Endothelial cell of umbilical vein (primary cell): ENCODE data around the gene IFNA10. TPM values are rescaled to one million over a fixed set of nuclear protein-coding genes. Genes with fewer than 3 reads are reported as not detected.
"Not testable (repeated sequence)": the region's sequence is repeated elsewhere in the genome, so short reads cannot be mapped to it uniquely, and the experiment has no call there.

Source experiments
- BruUV-seq: library from RNA; stranded (reverse); fragments of 400-500 nt; replicated peaks from 2 replicates; lab custom pipeline; 2021; lab: Mats Ljungman, UMichigan
- CTCF ChIA-PET: fragments of 300-600, 350-600 bp; sonication (Branson Sonifier 250); formaldehyde crosslinking; loops from one replicate; lab custom pipeline; 2021; ENCODE audit warnings: antibody characterized with exemption, inconsistent platforms; lab: Charles Lee
- POLR2A ChIA-PET: fragments of 300-600, 350-600 bp; sonication (Branson Sonifier 250); formaldehyde crosslinking; loops from one replicate; lab custom pipeline; 2021; ENCODE audit warnings: antibody characterized with exemption, inconsistent platforms; lab: Charles Lee
- DNase-seq: peaks from one replicate; pipeline ENCODE4 v3.0.0-alpha.2; 2011; ENCODE audit warnings: low read depth, low spot score
- FAIRE-seq: peaks from 2 replicates; lab custom pipeline; 2011; peaks lifted over from hg19 to GRCh38; lab: Jason Lieb, UNC
- H2AFZ ChIP-seq: 2 replicates; pipeline ENCODE4 v1.6.0; 2012; ENCODE audit warnings: low read depth, low read length, control low read depth, inconsistent platforms
- H3K27ac ChIP-seq: 2 replicates; pipeline ENCODE4 v1.5.1; 2011; ENCODE audit warnings: low read depth, mild to moderate bottlenecking, control low read depth, low read length, moderate library complexity; ENCODE audit not compliant: insufficient read depth
- H3K27me3 ChIP-seq, 2 experiments: 2 replicates each; pipeline versions ENCODE4 v1.6.0 to v1.6.1; 2011; ENCODE audit warnings: low read length in 2 of 2, mixed read lengths in 1 of 2; ENCODE audit not compliant: control insufficient read depth in 2 of 2, insufficient read depth in 2 of 2
- H3K36me3 ChIP-seq, 2 experiments: 2 replicates in 1 of 2; 3 replicates in 1 of 2; pipeline ENCODE4 v1.5.1; 2011; ENCODE audit warnings: low read length in 2 of 2, mild to moderate bottlenecking in 1 of 2, moderate library complexity in 1 of 2; ENCODE audit not compliant: control insufficient read depth in 2 of 2, insufficient read depth in 2 of 2; ENCODE audit errors: extremely low read depth in 1 of 2
- H3K4me1 ChIP-seq: 3 replicates; pipeline ENCODE4 v1.5.1; 2011; ENCODE audit warnings: mild to moderate bottlenecking, low read length; ENCODE audit not compliant: control insufficient read depth, insufficient read depth; ENCODE audit errors: extremely low read depth
- H3K4me2 ChIP-seq: 2 replicates; pipeline ENCODE4 v1.6.1; 2011; ENCODE audit warnings: low read length, control low read depth, mixed read lengths; ENCODE audit not compliant: insufficient read depth
- H3K4me3 ChIP-seq, 3 experiments: fragments of 200-600 bp in 1 of 3; sonication (generic), shearing (Covaris generic) in 1 of 3; replicated peaks in 1 of 3; 2 replicates each; pipeline ENCODE4 v1.5.1; 2011 to 2016; ENCODE audit warnings: control low read depth in 3 of 3, low read length in 3 of 3, mild to moderate bottlenecking in 2 of 3, inconsistent platforms in 1 of 3, low read depth in 1 of 3, moderate library complexity in 1 of 3; ENCODE audit not compliant: insufficient read depth in 1 of 3
- H3K79me2 ChIP-seq: 2 replicates; pipeline ENCODE4 v1.6.0; 2012; ENCODE audit warnings: low read length, inconsistent platforms; ENCODE audit not compliant: control insufficient read depth, insufficient read depth
- H3K9ac ChIP-seq: replicated peaks from 2 replicates; pipeline ENCODE3; 2011; ENCODE audit warnings: low read length, control low read depth; ENCODE audit not compliant: insufficient read depth; ENCODE audit errors: extremely low read depth
- H3K9me1 ChIP-seq: replicated peaks from 3 replicates; pipeline ENCODE4 v1.6.0; 2011; ENCODE audit warnings: mild to moderate bottlenecking, low read length; ENCODE audit not compliant: control insufficient read depth, insufficient read depth; ENCODE audit errors: extremely low read depth
- H3K9me3 ChIP-seq: replicated peaks from 2 replicates; pipeline ENCODE4 v1.5.1; 2012; ENCODE audit warnings: low read length, inconsistent platforms; ENCODE audit not compliant: control insufficient read depth, insufficient read depth
- H4K20me1 ChIP-seq: replicated peaks from 2 replicates; pipeline ENCODE3; 2011; ENCODE audit warnings: mild to moderate bottlenecking, low read length; ENCODE audit not compliant: control insufficient read depth, insufficient read depth; ENCODE audit errors: extremely low read depth
- EZH2 ChIP-seq: IDR thresholded peaks from 2 replicates; pipeline ENCODE4 v1.6.1; 2012; ENCODE audit warnings: borderline replicate concordance, low read depth, mild to moderate bottlenecking, moderate library complexity, low read length, inconsistent platforms; ENCODE audit not compliant: severe bottlenecking
- FOS ChIP-seq: IDR thresholded peaks from 2 replicates; pipeline ENCODE4 v1.6.1; 2011; ENCODE audit warnings: mild to moderate bottlenecking, low read length, moderate library complexity, borderline replicate concordance; ENCODE audit not compliant: insufficient read depth
- GATA2 ChIP-seq: IDR thresholded peaks from 2 replicates; pipeline ENCODE4 v1.7.0; 2011; ENCODE audit warnings: low read depth, mild to moderate bottlenecking, moderate library complexity, mixed read lengths, low read length; ENCODE audit not compliant: insufficient read length, insufficient read depth
- JUN ChIP-seq: IDR thresholded peaks from 2 replicates; pipeline ENCODE4 v1.6.1; 2011; ENCODE audit warnings: borderline replicate concordance, low read depth; ENCODE audit not compliant: insufficient read length, insufficient read depth
- MYC ChIP-seq: IDR thresholded peaks from one replicate; pipeline ENCODE4 v1.6.1; 2011; ENCODE audit warnings: mild to moderate bottlenecking, low read depth, low read length
- POLR2A ChIP-seq: IDR thresholded peaks from 2 replicates; pipeline ENCODE4 v1.6.1; 2012; ENCODE audit warnings: low read depth, mild to moderate bottlenecking, control low read depth, low read length
- POLR2AphosphoS5 ChIP-seq: IDR thresholded peaks from 2 replicates; pipeline ENCODE4 v1.6.1; 2012; ENCODE audit warnings: low read depth, mild to moderate bottlenecking, control low read depth, low read length, moderate library complexity; ENCODE audit not compliant: insufficient read depth
- dilution Hi-C: fragments of 300-500 bp; cut with MboI; formaldehyde crosslinking; loops from one replicate; pipeline ENCODE4 v1.15.0; 2019; ENCODE audit warnings: low sequenced_read_pairs; ENCODE audit not compliant: extremely low pct_ligation_motif_present
- intact Hi-C: fragments of 100-400 bp; cut with micrococcal nuclease; formaldehyde crosslinking; loops from one replicate; pipeline ENCODE4 v1.10.0; 2022
- polyA plus RNA-seq, 4 experiments: library from polyadenylated mRNA; depleted of rRNA in 3 of 4; stranded (reverse) in 3 of 4; unstranded in 1 of 4; fragments of >200 nt; gene quantifications; 2 replicates each; pipeline versions ENCODE4 v1.2.1 to v1.2.3, GENCODE V29; 2011 to 2012; ENCODE audit warnings: missing spikeins in 1 of 4
- total RNA-seq: library from RNA; stranded (reverse); gene quantifications from 2 replicates; pipeline ENCODE4 v1.2.3, GENCODE V29; 2021
- TF ChIP-seq, protein P1 (sequence below): IDR thresholded peaks from 2 replicates; pipeline ENCODE4 v1.6.1; 2011; ENCODE audit not compliant: insufficient read depth, insufficient read length
- TF ChIP-seq, protein P2 (sequence below), 2 donors: IDR thresholded peaks; 1 replicate in 1 of 2; 2 replicates in 1 of 2; pipeline ENCODE4 v1.5.1; 2011; ENCODE audit warnings: low read length in 2 of 2, mild to moderate bottlenecking in 2 of 2, moderate library complexity in 2 of 2, control low read depth in 1 of 2, inconsistent platforms in 1 of 2, low read depth in 1 of 2; ENCODE audit not compliant: insufficient read depth in 1 of 2; ENCODE audit errors: extremely low read depth in 1 of 2

The IFNA10 gene
- total and polyA plus RNA-seq, 2 donors (not counting 3 experiments of a cell fraction or from before 2014, with no cell fraction given) = not detected

DNA sequence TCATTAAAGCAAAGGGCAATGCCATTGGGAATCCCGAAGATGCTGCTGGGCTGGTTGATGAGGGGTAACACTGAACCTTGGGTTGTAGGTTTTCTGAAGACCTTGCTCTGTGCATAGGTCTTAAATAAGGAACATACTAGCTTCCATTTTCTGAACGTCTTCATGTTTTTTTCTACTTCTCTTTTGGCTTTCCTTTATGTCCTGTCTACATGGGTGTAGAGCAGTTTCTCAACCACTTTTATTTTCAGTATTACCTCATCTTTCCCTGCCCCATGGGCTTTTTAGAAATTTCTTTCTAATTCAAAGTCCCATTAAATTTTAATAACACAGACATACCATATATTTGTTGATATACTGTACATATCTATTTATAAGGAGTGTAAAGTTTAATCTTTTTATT, 33.0 kb upstream of the IFNA10 start, which contains the start of gene IFNA14:
Gene IFNA14, minus strand, starts transcription at position 95 of the 400 bp plus-strand sequence. Its CDS starts 70 bp downstream, at position 25.
- peaks cover 11 to 28% of the 10 kb centered on the region in 2 experiments for H3K27me3 ChIP-seq
- no peaks in the 10 kb centered on the region for H3K36me3 ChIP-seq
- H2AFZ ChIP-seq = no peak within 1 kb of the TSS
- dilution Hi-C loops = no loop called here
- no peak within 1 kb of the TSS for H3K9ac ChIP-seq
- no peaks in the 10 kb centered on the region for H3K4me1 ChIP-seq
- no peak within 1 kb of the TSS for H3K4me3 ChIP-seq
- TF ChIP-seq GATA2 (no peak), FOS (no peak), POLR2A (no peak), JUN (no peak), EZH2 (no peak), POLR2AphosphoS5 (no peak), MYC (no peak)
- TF ChIP-seq, protein P1, sequence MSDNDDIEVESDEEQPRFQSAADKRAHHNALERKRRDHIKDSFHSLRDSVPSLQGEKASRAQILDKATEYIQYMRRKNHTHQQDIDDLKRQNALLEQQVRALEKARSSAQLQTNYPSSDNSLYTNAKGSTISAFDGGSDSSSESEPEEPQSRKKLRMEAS = no peak
- TF ChIP-seq, protein P2, sequence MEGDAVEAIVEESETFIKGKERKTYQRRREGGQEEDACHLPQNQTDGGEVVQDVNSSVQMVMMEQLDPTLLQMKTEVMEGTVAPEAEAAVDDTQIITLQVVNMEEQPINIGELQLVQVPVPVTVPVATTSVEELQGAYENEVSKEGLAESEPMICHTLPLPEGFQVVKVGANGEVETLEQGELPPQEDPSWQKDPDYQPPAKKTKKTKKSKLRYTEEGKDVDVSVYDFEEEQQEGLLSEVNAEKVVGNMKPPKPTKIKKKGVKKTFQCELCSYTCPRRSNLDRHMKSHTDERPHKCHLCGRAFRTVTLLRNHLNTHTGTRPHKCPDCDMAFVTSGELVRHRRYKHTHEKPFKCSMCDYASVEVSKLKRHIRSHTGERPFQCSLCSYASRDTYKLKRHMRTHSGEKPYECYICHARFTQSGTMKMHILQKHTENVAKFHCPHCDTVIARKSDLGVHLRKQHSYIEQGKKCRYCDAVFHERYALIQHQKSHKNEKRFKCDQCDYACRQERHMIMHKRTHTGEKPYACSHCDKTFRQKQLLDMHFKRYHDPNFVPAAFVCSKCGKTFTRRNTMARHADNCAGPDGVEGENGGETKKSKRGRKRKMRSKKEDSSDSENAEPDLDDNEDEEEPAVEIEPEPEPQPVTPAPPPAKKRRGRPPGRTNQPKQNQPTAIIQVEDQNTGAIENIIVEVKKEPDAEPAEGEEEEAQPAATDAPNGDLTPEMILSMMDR (IDR thresholded peaks at IDR 0.05; ENCODE audit: extremely low read depth in 1 of 2, insufficient read depth in 1 of 2, low read depth in 1 of 2, low read length in 2 of 2) = no peak
- H4K20me1 ChIP-seq = peaks cover 2% of the 10 kb centered on the region
- H3K4me2 ChIP-seq = no peak within 1 kb of the TSS
- H3K27ac ChIP-seq = no peak within 1 kb of the TSS
- H3K9me1 ChIP-seq = peaks cover 2% of the 10 kb centered on the region
- no peak for DNase-seq
- intact Hi-C loops = loop anchor here (5.0 kb wide), 1 partner anchor 227 kb away; no protein-coding TSS in a partner anchor
- H3K79me2 ChIP-seq = no peaks in the 10 kb centered on the region
- H3K9me3 ChIP-seq = no peaks in the 10 kb centered on the region
- ChIA-PET CTCF (interaction anchor here (0.6 to 2.2 kb wide), 3 partner anchors 13 to 196 kb away, joined by 3 to 8 read pairs (median 6); no protein-coding TSS in a partner anchor), POLR2A (no interaction called here)
- no TSS peak for BruUV-seq
- no peak for FAIRE-seq

DNA sequence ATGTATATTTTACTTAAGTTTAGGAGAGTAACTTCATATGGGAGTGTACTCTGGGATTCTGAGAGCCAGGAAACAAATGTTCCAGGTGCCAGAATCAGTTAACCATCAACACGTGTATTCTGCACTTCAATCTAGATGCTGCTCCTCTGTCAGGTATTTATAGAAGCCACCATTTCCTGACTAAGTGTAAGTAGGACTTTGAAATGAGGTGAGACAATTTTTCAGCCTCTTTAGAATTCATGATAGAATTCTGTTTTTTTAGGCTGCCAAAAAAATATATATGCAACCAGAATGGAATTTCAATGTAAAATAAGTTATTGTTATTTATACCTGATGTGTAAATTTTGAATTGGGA, 29.4 kb upstream of the IFNA10 start:
- H3K9me1 ChIP-seq, H3K79me2 ChIP-seq, H3K9ac ChIP-seq, DNase-seq, H3K9me3 ChIP-seq, H3K4me2 ChIP-seq, dilution Hi-C loops, H3K4me3 ChIP-seq, H3K36me3 ChIP-seq, H4K20me1 ChIP-seq, H2AFZ ChIP-seq, POLR2A ChIA-PET, H3K4me1 ChIP-seq, BruUV-seq, H3K27ac ChIP-seq: not testable (repeated sequence)
- peak; percentile 66 for FAIRE-seq
- peaks cover 11 to 12% of the 10 kb centered on the region in 2 experiments for H3K27me3 ChIP-seq
- intact Hi-C loops = loop anchor here (2.0 to 5.0 kb wide), 2 partner anchors 160 to 231 kb away; no protein-coding TSS in a partner anchor
- CTCF ChIA-PET = interaction anchor here (0.6 to 3.5 kb wide), 44 partner anchors 9 to 1216 kb away, joined by 3 to 63 read pairs (median 4); no protein-coding TSS in a partner anchor
